ENCODE measurements around the gene METTL5.
A peak's percentile ranks its signal among the peaks of the same experiment; 100 is the strongest.
"Not testable (repeated sequence)": the region's sequence is repeated elsewhere in the genome, so short reads cannot be mapped to it uniquely, and the experiment has no call there.

Gene METTL5

GRCh38 chr2:169824373-169825333 lies at the start of gene METTL5:
Gene METTL5, minus strand, starts transcription at chr2:169824905. Its CDS starts 308 bp downstream, at chr2:169824597.
- peak within 1 kb of the TSS; percentile 86 for H3K27ac ChIP-seq
- no peak for DNase-seq (ENCODE audit: low read depth, low spot score)

GRCh38 chr2:169871994-169872393 lies 47.3 kb upstream of the METTL5 start:
- DNase-seq (ENCODE audit: low read depth, low spot score): no peak
- no peak overlapping the region for H3K27ac ChIP-seq

GRCh38 chr2:169871369-169871768 lies 46.7 kb upstream of the METTL5 start:
- not testable (repeated sequence) for H3K27ac ChIP-seq; DNase-seq (ENCODE audit: low read depth, low spot score)

- DNase-seq (ENCODE audit: low read depth, low spot score): no peak
- no peak overlapping the region for H3K27ac ChIP-seq
Measured at GRCh38 chr2:169868951-169869350, 44.2 kb upstream of the METTL5 start.

DNA sequence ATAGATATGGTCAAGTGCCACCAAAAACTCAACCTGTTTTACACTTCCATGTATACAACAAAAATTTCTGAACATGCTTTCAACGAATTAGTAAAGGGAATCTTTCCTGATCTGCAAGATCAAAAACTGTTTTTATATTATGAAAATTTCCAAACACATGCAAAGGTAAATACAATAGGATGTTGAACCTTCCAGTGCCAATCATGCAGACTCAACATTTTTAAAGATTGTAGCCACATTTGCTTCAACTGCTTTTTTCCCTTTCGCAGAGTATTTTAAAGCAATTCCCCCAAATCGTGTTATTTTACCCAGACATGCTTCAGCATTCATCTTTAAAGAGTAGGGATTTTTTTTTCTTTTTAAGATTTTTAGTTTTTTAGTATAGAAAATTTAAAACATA lies 42.9 kb upstream of the METTL5 start:
- no peak for DNase-seq (ENCODE audit: low read depth, low spot score)
- no peak overlapping the region for H3K27ac ChIP-seq

DNA sequence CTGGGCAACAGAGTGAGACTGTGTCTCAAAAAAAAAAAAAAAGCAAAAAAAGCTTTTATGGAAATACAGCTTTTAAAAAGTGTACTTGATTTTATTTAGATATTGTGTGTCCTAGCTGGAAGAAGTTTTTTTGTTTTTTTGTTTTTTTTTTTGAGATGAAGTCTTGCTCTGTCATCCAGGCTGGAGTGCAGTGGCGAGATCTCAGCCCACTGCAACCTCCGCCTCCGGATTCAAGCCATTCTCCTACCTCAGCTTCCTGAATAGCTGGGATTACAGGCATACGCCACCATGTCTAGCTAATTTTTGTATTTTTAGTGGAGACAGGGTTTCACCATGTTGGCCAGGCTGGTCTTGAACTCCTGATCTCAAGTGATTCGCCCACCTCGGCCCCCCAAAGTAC lies 41.5 kb upstream of the METTL5 start:
- not testable (repeated sequence) for H3K27ac ChIP-seq; DNase-seq (ENCODE audit: low read depth, low spot score)

DNA sequence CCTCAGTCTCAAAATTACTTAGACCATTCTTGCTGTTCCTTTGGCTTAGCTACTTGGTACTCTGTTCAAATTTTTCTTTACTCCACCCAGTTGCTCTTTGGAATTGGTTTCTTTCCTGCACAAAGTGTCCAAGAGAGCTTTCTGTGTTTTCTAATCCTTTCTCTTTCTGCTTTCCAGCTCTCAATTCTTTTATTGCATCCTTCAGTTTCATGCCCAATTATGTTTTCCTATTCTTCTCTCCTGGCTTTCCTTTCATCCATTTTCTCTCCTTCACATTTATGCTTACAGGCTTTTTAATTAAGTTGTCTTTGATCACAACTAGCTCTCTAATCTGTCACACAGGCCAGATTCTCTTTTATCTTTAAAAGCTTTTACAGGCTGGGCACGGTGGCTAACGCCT lies 40.8 kb upstream of the METTL5 start:
- DNase-seq (ENCODE audit: low read depth, low spot score): no peak
- H3K27ac ChIP-seq: no peak overlapping the region

- DNase-seq (ENCODE audit: low read depth, low spot score): no peak
- H3K27ac ChIP-seq: no peak overlapping the region
Measured at GRCh38 chr2:169862816-169863215, 38.1 kb upstream of the METTL5 start.

DNA sequence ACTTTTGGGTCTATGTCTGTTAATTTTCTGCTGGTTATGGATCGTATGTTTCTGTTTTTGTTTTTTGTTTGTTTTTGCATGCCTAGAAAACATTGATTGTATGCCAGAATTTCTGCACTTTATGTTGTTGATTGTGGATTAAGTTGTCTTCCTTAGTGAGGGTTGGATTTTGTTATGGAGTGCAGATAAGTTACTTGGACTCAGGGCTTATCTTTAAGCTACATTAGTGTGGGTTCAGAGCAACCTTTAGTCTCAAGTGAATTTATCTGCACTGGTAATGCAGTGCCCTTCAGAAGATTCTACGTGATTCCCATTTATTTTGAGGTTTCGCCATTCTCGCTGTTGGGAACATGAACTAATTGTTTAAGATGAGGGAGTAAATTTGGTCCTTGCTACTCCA lies 35.4 kb upstream of the METTL5 start:
- no peak for DNase-seq (ENCODE audit: low read depth, low spot score)
- no peak overlapping the region for H3K27ac ChIP-seq

DNA sequence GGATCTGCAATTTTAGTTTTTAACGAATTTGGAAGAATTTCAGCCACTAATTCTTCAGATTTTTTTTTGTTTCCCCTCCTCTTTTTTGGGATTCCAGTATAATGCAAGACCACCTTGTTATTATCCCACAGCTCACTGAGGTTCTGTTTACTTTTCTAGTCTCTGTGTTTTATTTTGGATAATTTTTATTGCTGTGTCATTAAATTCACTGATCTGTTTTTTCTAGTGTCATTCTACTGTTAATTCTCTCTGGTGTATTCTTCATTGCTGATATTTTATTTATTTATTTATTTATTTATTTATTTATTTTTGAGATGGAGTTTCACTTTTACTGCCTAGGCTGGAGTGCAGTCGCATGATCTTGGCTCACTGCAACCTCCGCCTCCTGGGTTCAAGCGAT lies 34.7 kb upstream of the METTL5 start:
- H3K27ac ChIP-seq: no peak overlapping the region
- DNase-seq (ENCODE audit: low read depth, low spot score): no peak

GRCh38 chr2:169855281-169856258 lies 30.9 kb upstream of the METTL5 start:
- DNase-seq (ENCODE audit: low read depth, low spot score); H3K27ac ChIP-seq: not testable (repeated sequence)

DNA sequence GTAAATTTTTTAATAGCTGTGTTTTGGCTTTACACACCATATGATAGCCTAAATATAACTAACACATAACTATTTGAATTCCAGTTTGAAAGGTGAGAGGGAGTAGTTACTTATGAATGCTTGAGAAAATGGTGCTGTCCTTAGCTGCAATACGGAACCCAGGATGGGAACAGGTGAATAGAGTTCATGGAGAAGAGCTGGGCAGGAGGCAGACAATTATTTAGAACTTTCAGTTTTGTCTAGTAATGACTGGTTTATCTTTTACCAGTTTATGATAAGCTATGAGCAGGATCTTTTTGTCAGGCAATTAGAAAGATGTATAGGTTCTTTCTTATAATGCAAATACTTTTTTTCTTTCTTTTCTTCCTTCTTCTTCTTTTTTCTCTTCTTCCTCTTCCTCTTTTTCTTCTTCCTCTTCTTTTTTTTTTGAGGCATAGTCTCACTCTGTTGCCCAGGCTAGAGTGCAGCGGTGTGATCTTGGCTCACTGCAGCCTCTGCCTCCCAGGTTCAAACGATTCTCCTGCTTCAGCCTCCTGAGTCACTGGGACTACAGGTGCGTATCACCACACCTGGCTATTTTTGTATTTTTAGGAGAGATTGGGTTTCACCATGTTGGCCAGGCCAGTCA lies 28.4 kb upstream of the METTL5 start:
- DNase-seq (ENCODE audit: low read depth, low spot score): no peak
- no peak overlapping the region for H3K27ac ChIP-seq

DNA sequence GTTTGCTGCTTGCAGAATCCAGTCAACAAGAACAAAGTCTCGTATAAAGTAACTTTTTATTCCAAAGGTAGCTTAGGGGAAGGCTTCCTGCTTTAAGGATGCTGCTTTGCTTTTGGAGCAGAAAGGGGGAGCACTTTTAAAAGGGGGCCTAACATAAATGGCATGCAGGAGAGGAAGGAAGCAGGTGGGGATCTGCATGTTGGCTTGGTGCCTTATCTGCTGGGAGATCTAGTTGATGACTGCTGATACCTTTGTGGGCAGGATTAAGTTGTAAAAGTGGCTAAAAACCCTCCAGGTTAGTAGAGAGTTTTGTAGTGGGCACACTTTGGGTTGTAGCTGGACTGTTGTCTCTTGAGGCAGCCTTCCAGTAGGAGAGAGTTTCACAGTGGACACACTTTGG lies 25.0 kb upstream of the METTL5 start:
- DNase-seq (ENCODE audit: low read depth, low spot score): no peak

DNA sequence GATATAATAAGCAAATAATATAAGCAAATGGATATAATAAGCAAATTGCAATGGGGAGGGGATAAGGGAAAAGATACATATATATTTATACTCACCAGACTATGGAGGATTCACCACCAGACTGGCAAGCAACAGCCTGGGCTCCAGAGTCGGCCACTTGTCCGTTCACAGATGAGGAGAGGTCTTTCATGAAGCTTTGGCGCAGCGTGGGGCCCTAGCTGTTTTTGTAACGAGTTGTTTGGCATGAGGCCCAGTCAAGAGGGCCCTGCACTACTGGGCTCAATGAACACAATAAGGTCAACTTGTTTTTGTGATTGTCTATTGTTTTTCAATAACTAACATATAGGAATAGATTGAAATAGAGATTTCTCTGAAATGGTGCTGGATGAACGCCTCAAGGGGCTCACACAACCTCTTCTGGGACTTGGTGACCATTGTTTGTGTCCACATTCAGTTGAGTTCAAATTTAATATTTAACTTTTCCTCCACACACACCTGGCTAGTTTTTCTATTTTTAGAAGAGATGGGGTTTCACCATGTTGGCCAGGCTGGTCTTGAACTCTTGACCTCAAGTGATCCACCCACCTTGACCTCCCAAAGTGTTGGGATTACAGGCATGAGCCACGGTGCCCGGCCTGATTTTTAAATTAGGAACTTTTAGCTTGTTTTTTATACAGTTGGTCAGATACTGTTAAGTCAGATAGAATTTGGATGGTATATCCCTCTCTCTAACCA lies 24.4 kb upstream of the METTL5 start:
- not testable (repeated sequence) for DNase-seq (ENCODE audit: low read depth, low spot score); H3K27ac ChIP-seq

More for the DNA sequence above, 25.0 kb upstream of the METTL5 start:
- H3K27ac ChIP-seq: no peak overlapping the region

DNA sequence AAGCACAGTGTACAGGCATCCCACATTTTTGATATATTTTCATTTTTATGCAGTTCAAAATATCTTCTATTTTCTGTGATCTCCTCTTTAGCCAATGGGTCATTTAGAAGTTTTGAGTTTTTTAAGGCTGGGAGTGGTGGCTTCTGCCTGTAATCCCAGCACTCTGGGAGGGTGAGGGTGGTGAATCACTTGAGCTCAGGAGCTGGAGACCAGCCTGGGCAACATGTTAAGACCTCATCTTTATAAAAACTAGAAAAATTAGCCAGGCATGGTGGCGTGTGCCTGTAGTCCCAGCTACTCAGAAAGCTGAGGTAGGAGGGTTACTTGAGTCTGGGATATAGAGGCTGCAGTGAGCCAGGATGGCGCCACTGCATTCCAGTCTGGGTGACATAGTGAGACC lies 20.3 kb upstream of the METTL5 start:
- no peak overlapping the region for H3K27ac ChIP-seq
- no peak for DNase-seq (ENCODE audit: low read depth, low spot score)

DNA sequence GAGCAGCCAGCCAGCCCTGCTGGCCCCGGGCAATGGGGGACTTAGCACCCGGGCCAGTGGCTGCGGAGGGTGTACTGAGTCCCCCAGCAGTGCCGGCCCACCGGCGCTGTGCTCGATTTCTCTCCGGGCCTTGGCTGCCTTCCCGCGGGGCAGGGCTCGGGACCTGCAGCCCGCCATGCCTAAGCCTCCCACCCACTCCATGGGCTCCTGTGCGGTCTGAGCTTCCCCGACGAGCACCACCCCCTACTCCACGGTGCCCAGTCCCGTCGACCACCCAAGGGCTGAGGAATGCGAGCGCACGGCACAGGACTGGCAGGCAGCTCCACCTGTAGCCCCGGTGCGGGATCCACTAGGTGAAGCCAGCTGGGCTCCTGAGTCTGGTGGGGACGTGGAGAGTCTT lies 16.9 kb upstream of the METTL5 start:
- DNase-seq (ENCODE audit: low read depth, low spot score); H3K27ac ChIP-seq: not testable (repeated sequence)

GRCh38 chr2:169840747-169841142 lies 16.0 kb upstream of the METTL5 start:
- no peak for DNase-seq (ENCODE audit: low read depth, low spot score)
- no peak overlapping the region for H3K27ac ChIP-seq

- DNase-seq (ENCODE audit: low read depth, low spot score): no peak
- no peak overlapping the region for H3K27ac ChIP-seq
Measured at GRCh38 chr2:169839954-169840746, 15.4 kb upstream of the METTL5 start.

Measured in epithelial cell of prostate (primary cell).